ENCODE results near the gene MRAP. TPM values are rescaled to one million over a fixed set of nuclear protein-coding genes. Genes with fewer than 3 reads are reported as not detected.

The MRAP gene
- polyA plus RNA-seq, 2 of the 4 experiments (the other 2 are of a cell fraction) = not detected

DNA sequence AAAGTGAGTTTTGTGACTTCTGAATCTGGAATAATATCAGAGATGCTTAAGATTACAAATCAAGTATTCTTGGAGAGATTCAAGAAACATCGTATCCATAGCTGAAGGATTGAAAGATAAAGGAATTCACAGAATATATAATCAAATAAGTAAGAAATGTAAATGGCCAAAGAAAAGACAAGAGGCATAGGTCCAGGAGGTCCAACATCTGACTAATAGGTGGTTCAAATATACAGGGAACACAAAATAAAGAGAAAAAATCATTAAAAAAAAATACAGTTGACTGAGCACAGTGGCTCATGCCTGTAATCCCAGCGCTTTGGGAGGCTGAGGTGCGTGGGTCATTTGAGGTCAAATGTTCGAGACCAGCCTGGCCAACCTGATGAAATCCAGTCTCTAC, 13.2 kb upstream of the MRAP start:
- no peaks in the 10 kb centered on the region for H3K9me3 ChIP-seq
- ATAC-seq = no peak
- DNase-seq (ENCODE audit: low read depth in 1 of 2, low spot score in 1 of 2) = no peak
- no peak overlapping the region for H3K4me2 ChIP-seq
- WGBS (ENCODE audit: missing lambda C conversion rate) = 93% methylated on average over 4 of the region's 4 CpGs
- CTCF ChIA-PET = interaction anchor here (0.6 kb wide), 1 partner anchor 19 kb away, joined by 3 read pairs; no protein-coding TSS in a partner anchor
- no peak for FAIRE-seq
- no peaks in the 10 kb centered on the region for H3K4me1 ChIP-seq
- H3K4me3 ChIP-seq = no peak overlapping the region
- POLR2A ChIA-PET = no interaction called here
- H3K27ac ChIP-seq = no peak overlapping the region
- TF ChIP-seq MAZ (IDR thresholded peaks at IDR 0.05; ENCODE audit: borderline replicate concordance, low read depth, low read length) = no peak
- TF ChIP-seq RFX5 (IDR thresholded peaks at IDR 0.05) = no peak

DNA sequence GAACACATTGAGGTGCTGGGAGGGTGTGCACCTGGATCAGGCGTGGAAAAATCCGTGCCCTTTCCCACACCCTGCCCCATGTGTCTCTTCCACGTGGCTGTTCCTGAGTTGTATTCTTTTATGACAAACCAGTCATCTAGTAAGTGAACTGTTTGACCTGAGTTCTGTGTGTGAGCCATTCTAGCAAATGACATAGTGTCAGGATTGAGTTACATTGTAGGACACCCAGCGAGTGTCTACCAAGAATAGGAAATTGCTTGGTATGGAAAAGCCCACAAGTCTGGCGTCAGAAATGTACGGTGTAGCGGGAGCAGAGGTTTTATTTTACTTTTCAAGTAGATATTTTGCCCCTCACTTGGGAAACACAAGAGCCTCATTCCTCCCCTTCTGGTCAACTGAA, 1.2 kb upstream of the MRAP start:
- DNase-seq (ENCODE audit: low read depth in 1 of 2, low spot score in 1 of 2) = no peak
- TF ChIP-seq HOXA7 (CRISPR knock-in tag; IDR thresholded peaks at IDR 0.05) (no peak), RFX5 (IDR thresholded peaks at IDR 0.05) (no peak), TFCP2L1 (CRISPR knock-in tag; IDR thresholded peaks at IDR 0.05) (no peak), ZC3H11A (IDR thresholded peaks at IDR 0.05) (no peak), TP53 (CRISPR knock-in tag; IDR thresholded peaks at IDR 0.05) (no peak), PHF8 (IDR thresholded peaks at IDR 0.05; ENCODE audit: borderline replicate concordance, low read depth) (no peak), KDM1A (IDR thresholded peaks at IDR 0.05; ENCODE audit: low read depth) (no peak), KDM5A (IDR thresholded peaks at IDR 0.05) (no peak), BHLHE40 (IDR thresholded peaks at IDR 0.05; ENCODE audit: low read depth, low read length) (no peak), NFE2L2 (conservative IDR thresholded peaks at IDR 0.05; ENCODE audit: low read length) (no peak), HOXB13 (CRISPR knock-in tag; IDR thresholded peaks at IDR 0.05; ENCODE audit: low read depth) (no peak), RCOR1 (IDR thresholded peaks at IDR 0.05; ENCODE audit: low read depth, low read length) (no peak), FOXS1 (CRISPR knock-in tag; IDR thresholded peaks at IDR 0.05) (no peak), SREBF2 (IDR thresholded peaks at IDR 0.05) (no peak), E2F6 (IDR thresholded peaks at IDR 0.05; ENCODE audit: borderline replicate concordance, low read depth) (no peak), ZSCAN20 (CRISPR knock-in tag; IDR thresholded peaks at IDR 0.05) (no peak), ELK1 (IDR thresholded peaks at IDR 0.05; ENCODE audit: low read depth, low read length) (no peak)
- TF ChIP-seq, protein P1, sequence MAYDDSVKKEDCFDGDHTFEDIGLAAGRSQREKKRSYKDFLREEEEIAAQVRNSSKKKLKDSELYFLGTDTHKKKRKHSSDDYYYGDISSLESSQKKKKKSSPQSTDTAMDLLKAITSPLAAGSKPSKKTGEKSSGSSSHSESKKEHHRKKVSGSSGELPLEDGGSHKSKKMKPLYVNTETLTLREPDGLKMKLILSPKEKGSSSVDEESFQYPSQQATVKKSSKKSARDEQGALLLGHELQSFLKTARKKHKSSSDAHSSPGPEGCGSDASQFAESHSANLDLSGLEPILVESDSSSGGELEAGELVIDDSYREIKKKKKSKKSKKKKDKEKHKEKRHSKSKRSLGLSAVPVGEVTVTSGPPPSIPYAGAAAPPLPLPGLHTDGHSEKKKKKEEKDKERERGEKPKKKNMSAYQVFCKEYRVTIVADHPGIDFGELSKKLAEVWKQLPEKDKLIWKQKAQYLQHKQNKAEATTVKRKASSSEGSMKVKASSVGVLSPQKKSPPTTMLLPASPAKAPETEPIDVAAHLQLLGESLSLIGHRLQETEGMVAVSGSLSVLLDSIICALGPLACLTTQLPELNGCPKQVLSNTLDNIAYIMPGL (CRISPR knock-in tag; IDR thresholded peaks at IDR 0.05; ENCODE audit: borderline replicate concordance) = no peak
- TF ChIP-seq, protein P2, sequence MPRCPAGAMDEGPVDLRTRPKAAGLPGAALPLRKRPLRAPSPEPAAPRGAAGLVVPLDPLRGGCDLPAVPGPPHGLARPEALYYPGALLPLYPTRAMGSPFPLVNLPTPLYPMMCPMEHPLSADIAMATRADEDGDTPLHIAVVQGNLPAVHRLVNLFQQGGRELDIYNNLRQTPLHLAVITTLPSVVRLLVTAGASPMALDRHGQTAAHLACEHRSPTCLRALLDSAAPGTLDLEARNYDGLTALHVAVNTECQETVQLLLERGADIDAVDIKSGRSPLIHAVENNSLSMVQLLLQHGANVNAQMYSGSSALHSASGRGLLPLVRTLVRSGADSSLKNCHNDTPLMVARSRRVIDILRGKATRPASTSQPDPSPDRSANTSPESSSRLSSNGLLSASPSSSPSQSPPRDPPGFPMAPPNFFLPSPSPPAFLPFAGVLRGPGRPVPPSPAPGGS (IDR thresholded peaks at IDR 0.05) = no peak
- TF ChIP-seq, protein P3, sequence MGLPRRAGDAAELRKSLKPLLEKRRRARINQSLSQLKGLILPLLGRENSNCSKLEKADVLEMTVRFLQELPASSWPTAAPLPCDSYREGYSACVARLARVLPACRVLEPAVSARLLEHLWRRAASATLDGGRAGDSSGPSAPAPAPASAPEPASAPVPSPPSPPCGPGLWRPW (IDR thresholded peaks at IDR 0.05) = no peak
- Histone ChIP-seq H3K27ac (no peak overlapping the region), H3K4me2 (no peak overlapping the region), H3K4me1 (no peaks in the 10 kb centered on the region), H3K4me3 (no peak overlapping the region), H3K9me3 (no peaks in the 10 kb centered on the region)
- CTCF ChIA-PET = no interaction called here
- FAIRE-seq = no peak
- POLR2A ChIA-PET = no interaction called here
- no peak for ATAC-seq
- WGBS (ENCODE audit: missing lambda C conversion rate) = 91% methylated on average over 7 of the region's 7 CpGs

All from A549 (cell line).